ENCODE data around the gene B3GNT5.

Gene B3GNT5

DNA sequence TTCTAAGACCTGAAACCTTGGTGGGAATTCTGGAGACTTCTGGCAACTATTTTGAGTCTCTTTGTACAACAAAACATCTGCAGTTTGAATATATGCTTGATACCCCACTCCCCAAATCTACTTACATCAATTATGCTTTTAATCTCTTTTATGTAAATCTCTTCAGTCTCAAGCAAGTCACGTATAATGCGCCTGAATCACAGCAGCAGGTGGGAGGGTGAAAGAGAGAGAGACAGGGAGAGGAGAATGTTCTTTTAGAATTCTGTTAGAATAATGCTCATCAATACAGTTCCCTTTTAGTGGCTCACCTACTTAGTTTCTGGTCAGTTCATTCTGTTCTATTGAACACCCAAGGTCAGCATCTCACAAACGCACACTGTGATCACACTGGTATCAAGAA is 22.2 kb upstream of the B3GNT5 start:
- no peak for DNase-seq (ENCODE audit: low read depth)

DNA sequence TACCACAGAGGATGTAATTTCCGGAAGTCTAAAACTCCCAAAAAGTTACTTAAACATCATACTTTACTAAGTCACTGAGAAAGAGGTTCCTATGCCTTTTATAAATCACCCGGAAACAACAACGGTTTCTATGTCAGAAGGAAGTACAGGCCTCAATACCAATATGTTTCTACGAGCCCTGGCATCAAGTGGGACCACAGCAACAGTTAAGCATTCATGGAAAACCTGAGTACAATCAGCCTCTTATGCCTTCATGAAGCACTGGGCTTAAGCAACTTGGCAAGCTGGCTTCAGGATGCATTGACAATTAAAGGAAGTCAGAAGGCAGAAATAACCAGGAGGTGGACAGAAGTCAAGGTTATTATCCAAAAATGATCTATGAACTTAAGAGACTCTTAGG is 19.1 kb upstream of the B3GNT5 start:
- no peak for DNase-seq (ENCODE audit: low read depth)

DNA sequence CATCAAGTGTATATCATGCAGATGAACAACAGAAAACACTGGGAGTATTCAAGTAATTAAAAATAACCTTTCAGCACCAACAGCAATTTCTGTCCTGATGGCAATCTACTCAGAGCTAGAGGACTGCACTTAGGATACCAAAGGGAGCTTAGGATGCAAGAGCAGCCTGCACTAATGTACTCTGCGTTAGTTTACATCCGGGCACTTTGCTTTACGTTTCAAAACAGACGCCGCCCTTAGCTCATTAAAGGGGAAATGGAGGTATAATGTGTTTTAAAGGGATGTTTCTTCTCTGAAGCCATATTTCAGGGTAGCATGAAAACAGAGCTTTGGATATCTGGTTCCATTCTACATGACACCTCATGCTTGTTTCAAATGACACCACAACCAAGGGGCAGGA is 14.0 kb upstream of the B3GNT5 start:
- DNase-seq (ENCODE audit: low read depth) = no peak

DNA sequence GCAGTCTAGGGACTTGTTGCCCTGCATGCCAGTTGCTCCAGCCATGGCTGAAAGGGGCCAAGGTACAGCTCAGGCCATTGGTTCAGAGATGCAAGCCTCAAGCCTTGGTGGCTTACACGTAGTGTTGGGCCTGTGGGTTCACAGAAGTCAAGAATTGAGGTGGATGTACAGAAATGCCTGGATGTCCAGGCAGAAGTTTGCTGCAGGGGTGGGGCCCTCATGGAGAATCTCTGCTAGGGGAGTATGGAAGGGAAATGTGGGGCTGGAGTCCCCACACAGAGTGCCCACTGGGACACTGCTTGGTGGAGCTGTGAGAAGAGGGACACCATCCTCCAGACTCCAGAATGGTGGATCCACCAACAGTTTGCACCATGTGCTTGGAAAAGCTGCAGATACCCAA is 10.6 kb upstream of the B3GNT5 start:
- DNase-seq (ENCODE audit: low read depth) = no peak

DNA sequence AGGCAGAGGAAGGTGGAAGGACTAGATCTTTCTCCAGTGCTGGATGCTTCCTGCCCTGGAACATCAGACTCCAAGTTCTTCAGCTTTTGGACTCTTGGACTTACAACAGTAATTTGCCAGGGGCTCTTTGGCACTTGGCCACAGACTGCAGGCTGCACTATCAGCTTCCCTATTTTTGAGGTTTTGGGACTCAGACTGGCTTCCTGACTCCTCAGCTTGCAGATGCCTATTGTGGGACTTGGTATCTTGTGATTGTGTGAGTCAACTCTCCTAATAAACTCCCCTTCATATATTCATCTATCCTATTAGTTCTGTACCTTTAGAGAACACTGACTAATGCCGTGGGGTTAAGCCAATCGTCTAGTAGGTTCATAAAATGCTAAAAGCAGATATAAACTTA is 8.8 kb upstream of the B3GNT5 start:
- DNase-seq (ENCODE audit: low read depth) = no peak

DNA sequence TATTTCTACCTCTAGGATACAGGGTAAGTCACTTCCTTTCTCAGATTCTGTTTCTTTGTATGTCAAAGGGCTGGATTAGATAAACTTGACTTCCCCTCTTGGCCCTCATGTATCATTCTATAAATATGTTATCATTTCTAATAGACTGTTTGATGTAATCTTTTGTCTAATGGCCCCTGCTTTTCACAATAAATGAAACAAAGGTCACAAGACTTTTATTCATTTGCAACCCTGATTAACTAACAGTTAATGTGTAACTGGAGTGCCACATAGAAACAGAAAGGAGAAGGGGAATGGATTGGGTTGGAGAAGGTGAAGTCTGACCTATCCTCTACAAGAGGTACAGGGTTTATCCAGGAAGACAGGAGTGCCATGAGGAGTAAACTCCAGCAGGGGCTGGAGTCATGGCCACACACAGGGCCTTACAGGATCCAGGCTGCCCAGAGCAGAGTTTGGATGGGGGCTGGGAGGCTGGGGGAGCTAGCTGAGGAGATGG is 8.0 kb upstream of the B3GNT5 start:
- no peak for DNase-seq (ENCODE audit: low read depth)

DNA sequence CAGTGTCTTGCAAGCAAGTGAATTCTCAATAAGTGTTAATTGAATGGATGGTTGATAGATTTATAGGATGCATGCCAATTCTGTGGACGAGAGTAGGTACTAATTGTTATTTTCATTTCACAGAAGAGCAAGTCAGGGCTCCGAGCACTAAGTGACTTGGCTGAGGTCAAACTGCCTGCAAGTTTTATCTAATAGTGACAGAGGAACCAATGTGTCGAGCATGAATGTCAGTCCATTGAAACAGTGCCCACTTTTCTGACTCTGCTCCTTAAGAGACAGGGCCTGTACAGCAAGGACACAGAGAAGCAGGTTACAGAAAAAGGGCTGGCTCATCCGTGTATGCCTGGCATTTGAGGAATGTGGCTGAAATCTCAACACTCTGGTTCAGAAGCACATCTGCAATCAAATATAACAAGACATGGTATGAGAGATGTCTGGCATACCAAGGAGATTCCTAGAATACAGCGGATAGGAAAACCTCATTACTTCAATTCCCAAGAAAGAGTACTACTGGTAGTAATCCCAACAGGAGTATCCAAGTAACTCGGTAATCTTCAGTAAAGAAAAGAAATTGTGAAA is 6.0 kb upstream of the B3GNT5 start:
- no peak for DNase-seq (ENCODE audit: low read depth)

DNA sequence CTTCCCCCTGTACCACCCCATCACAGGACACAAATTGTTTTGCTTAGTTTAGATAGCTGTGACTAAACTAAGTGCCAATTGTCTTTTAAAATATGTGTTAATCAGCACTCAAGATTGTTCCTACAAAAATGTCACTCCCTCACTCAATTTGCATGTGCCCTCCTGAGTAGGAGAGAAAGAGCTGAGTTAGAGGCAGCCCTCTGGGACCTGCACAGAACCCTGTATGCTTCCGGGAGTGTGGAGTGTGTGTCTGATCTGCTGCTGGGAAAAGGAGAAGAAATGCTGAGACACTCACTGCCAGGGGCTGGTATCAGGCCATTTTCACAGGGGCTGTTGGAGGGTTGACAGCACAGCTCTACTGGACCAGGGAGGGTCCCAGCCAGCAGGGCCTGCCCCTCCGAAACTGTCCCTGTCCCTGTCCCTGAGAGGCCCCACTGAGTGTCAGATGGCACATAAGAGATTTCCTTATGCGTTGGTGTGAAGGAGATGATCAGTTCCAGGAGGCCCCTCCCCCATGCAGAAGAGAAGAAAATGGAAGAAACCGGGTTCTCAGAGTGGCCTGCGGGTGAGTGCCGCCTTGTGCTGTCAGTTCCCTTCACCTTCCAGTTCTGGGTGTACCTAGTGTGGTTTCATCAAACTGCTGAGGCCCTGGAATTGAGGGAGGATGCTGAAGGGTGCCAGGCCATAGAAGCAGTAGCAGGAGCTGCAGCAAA is 3.9 kb upstream of the B3GNT5 start:
- no peak for DNase-seq (ENCODE audit: low read depth)

DNA sequence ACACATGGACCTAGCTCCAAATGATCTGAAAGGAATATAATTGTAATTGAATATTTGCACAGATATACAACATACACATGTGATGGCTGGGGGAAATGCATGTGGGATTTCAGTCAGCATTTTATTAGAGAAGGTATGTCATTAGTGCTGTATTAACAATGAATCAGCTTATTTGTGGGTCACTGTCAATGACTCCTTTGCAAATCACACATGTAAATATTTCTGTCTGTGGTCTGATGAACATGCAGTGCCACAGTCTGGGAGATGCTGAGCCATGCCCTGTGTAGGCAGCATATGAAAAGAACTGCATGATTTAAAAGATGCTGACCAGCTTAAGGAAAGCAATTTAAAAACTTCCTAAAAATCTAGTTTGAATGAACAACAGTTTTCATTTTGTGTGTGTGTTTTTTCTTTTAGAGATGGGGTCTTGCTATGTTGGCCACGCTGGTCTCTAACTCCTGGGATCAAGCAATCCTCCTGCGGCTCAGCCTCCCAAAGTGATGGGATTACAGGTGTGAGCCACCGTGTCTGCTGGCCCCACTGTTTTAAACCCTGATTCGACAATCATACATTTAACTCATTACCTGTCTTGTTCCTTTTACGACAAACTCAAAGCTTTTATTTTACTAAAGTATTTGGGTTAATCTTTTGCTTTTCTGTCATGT is 803 bp upstream of the B3GNT5 start:
- DNase-seq (ENCODE audit: low read depth) = no peak

DNA sequence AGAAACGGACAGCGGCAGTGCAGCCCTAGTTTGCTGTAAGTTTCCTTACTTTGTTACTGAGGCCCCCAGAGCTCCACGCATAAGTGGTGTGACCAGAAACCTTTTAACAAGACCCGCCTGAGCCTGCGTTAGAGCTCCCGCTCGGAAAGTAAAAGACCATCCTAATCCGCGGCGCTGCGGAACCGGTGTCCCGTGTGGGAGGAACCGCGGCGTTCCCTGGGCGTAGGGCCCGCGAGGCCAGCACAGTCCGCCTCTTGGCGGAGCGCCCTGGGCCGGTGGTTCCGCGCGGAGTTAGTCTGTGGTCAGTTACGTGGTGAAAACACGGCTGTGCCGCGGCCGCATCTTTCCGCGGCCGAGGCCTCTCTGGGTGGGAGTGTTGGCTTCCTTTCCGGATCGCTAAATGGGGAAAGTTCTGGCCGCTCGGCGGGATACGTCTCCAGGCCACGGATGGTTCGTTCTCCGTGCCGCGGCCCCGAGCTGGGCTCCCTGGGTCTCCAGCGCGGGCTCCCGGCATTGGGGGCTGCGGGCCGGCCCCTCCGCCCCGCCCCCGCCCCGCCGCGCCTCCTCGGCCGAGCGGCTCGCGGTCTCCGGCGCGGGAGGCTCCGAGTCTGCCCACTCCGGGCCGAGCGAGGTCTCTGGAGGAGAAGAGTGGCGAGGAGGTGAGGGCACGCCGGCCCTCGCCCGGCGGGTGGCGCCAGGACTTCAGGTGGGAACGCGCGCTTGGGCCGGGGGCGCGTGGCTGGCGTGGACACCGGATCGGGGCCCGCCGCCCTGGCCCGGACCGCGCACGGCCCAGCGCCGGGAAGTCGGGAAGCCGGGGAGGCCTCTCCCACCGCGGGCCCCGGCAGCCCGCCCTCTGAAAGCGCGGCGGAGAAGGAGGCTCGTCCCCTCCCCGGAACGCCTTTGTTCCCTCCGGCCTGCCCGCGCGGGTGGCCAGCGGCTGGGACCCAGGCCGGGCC is 754 bp downstream of the B3GNT5 start:
- peak; percentile 9 for DNase-seq (ENCODE audit: low read depth)

DNA sequence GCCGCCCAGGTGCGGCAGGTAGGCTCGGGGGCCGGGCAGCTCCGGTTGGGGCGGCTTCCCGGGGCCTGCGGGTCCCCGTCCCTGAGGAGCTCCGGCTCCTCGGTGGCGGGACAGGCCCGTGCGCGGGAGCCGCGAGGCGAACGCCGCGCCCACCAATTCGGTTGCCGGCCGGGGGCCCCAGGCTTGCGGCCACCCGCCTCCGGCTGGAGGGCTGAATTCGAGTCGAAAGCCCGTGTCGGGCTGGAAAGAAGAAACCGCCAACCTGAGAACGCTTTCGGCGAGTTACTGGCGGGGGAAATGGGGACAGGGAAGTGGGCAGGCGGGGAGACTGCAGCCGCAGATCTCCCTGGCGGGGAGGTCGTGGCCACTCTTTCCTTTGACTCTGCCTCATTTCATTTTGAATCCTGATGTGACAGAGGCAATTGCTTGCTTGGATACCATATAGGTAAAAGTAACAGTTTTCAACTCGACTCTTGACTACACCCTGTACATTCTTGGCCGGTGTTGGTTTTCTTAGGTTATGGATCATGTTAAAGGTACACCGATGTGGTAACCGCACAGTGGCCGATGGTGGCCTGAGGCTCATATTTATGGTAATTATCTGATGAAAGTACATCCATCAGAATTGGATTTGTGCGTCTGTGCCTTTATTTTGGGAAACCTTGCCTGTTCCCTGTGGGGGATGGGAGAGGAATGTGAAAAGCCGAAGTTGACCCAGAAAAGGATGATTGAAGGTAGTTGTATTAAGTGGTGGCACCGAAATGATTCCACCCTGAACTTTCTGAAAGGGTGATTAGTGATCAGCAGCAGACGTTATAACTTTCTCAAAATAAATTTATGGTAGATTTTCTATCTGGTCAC is 1.7 kb downstream of the B3GNT5 start:
- no peak for DNase-seq (ENCODE audit: low read depth)

DNA sequence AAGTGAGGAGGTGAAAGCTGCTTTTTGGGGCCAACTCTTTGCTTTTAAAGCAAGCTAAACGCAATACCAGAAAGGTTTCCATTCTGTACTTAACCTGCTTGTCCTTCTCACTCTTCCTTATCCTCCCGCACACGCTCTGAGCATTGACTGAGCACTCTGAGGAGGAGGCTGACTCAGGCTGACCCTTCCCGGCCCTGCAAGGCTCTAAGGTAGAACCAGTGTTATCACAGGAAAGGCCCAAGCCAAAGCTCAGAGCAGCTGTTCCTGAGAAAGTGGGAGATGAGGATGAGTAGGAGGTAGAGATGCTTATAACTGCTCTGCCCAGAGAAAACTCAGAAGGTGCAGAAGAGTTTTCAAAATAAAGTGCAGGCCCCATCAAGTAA is 2.3 kb downstream of the B3GNT5 start:
- no peak for DNase-seq (ENCODE audit: low read depth)

DNA sequence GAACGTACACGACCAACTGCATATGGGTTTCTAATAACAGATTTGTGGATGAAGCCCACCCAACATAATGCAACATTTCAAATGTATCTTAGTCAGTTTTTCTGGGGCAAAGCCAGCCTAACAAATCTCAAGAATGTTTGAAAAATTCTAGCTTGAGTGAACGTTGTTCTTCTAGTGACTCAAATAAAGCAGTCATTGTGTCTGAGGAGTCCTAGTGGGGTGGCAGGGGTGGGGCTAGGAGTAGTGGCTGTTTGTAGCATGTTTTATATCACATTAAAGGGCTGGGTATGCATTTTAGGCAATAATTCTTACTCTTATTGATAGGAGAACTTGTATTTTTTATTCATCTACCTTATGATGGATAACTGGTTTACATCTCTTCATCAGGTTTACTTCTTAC is 6.0 kb downstream of the B3GNT5 start:
- DNase-seq (ENCODE audit: low read depth) = no peak

DNA sequence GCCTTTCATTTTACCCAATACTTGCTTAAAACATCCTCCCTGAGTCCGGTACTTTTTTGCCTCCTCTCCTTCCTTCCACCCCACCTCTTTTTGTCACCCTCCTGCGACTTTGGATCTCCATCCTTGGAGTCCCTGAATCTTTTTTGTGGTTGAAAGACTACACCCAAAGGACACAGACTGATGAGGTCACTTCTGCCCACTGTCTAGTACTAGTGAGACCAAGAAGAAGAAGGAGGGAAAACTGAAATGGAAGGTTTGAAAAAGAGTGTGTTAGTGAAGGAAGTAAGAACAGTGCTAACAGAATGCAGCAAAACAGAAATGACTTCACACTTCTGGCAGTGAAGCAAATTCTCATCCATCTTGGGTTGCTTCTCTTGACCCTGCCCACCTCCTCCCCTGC is 6.6 kb downstream of the B3GNT5 start:
- no peak for DNase-seq (ENCODE audit: low read depth)

DNA sequence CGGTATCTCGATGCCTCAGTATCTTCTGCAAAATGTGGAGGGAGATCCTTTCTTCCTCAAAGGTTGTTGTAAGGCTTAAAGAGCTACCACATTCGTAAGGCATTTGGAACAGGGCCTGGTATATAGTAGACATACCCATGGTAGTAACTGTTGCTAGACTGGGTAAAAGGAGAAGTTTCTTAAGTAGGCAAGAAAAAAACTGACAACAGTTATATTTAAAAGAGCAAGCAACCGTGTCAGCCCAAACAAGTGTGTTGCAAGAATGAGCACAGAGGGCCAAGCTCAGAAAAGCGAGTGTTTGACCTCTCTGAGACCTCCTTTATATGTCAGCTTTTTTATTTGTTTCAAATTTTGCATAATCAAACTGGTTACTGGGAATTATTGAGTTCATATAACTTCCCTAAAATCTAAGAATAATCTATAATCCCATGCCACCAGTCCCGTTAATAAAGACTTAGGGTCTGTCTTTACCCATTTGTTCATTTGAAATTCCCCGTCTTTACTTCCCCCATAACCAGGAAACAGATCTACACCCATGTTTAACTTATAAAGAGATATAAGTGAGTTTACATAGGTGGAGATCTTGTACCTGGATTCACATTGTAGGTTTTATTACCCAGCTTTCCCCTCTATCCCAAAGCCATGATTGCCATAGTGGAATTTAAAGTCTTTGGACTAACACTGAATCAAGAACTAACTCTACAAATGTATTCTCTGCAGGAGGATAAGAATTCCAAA is 7.3 kb downstream of the B3GNT5 start:
- DNase-seq (ENCODE audit: low read depth) = no peak

DNA sequence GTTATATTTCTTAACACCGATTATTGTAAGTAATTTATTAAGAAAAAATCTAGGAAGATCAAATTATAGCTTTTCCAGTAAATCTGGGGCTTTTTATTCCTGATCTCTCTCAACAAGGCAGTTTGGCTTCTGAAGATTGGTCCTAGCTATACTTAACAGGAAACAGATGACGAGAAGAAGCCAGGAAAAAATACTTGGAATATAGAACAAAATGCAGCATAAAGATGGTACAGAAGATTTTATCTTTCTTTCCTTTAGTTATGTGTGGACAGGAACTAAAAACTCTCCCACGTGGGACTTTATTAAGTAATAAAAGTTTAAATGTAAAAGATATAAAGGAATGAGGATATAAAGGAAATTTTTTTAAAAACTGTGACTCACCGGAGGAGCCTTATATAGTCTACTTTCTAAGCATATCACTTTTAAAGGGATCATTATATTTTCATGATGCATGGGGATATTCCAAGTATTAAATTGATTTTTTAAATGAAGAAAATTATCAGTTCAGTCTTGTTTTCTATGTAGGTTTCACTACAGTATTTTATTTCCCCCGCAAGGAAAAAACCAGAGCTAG is 8.2 kb downstream of the B3GNT5 start:
- DNase-seq (ENCODE audit: low read depth) = no peak

DNA sequence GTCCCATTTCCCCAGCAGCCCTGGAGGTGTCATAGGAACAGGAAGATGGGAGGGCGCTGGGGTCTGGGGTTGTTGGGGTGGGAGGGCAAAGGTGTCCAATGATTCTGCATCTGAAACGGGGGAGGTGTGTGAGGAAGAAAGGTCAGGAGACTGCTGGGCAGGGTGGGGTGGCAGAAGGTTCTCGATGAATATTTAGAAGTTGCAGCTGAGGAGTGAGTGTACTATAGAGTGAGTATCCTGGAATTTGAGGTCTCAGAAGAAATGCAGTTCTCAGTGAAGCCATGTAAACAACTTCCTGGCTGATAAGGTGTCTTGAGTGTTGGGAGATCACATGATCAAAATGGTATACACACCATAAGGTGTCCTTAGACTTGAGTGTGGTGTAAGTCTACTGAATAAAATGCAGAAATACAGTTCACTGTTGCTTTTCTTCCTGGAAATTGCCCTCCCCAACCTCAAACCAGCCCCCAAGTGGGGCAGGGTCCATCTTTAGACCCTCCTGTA is 9.9 kb downstream of the B3GNT5 start:
- DNase-seq (ENCODE audit: low read depth) = no peak

DNA sequence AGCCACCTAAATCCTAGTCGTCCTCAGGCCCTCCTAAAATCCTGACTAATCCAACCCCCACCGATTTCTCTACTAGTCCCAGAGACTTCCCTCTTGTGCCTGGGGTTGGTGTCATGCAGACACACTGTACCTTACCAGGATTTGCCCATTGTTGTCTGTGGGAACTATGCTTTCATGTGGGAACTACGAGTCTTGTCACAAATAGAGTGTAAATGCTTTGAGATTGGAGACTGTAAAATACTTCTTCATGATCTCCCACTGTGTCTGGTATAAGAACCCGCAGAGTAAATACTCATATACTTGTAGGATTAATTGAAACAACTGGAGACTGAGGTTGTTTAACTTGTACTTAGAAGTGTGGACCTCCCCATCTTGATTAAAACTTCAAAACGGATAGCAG is 11.2 kb downstream of the B3GNT5 start:
- no peak for DNase-seq (ENCODE audit: low read depth)

DNA sequence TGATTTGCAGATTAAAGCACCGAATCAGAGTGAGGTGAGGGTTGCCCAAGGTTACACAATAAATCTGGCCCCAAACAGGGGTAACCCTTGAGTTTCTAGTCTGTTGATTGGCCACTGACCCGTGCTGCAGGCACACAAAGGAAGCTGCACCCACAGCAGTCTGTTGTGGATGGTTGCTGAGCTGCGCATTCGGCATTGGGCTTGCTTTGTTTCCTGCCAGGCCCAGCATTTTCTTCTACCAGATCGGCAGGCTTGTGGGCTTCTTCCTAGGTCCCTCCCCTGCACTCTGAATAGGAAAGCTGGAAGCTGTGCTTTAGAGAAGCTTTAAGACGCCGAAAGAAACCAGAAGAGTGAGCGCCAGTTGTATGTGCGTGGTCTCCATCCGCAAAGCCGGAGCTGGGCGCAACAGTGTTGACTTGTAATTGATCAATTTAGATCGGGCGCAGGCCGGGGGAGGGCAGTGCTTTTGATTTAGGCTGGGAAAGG is 12.1 kb downstream of the B3GNT5 start:
- no peak for DNase-seq (ENCODE audit: low read depth)

DNA sequence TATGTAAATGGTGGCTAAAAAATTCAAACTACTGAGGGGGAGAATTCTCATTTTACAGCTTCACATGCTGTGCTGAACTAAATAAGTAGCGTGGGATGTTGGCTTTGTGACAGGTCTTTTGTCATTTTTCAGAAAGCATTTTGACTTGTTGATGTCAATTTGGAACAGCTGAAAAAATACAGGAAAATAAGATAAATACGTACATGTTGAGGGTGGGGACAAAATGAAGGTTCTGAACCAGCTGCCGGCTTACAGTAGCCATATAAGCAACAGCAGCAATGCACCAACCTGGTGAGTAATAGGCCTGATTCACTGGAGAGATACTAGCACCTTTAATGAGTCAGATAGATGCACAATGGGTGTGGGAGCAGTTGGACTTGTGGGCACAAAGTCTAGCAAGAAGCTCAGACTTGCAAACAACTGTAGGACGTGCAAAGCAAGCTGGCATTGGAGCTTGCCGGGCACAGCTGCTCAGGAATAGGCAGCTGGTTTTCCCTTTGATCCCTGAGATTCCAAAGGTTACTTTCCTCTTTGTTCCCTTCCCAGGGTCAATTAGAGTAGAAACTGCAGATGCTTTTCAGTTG is 12.9 kb downstream of the B3GNT5 start:
- DNase-seq (ENCODE audit: low read depth) = peak; percentile 17
